GM23248 (cell line): ENCODE measurements around the gene SULT4A1. TPM values are rescaled to one million over a fixed set of nuclear protein-coding genes. Genes with fewer than 3 reads are reported as not detected.

Experiments
- DNase-seq: peaks from one replicate; pipeline ENCODE4 v3.0.0-alpha.2; 2015
- H2AFZ ChIP-seq: fragments of 200-600 bp; sonication (generic); 2 replicates; pipeline ENCODE4 v1.6.1; 2016; ENCODE audit warnings: antibody characterized with exemption
- H3F3A ChIP-seq: fragments of 200-600 bp; sonication (generic); 2 replicates; pipeline ENCODE4 v1.6.1; 2016; ENCODE audit warnings: mild to moderate bottlenecking, antibody characterized with exemption, mixed run types; ENCODE audit not compliant: insufficient read depth
- H3K27ac ChIP-seq: fragments of 200-600 bp; sonication (generic); 2 replicates; pipeline ENCODE4 v1.5.1; 2016; ENCODE audit warnings: mild to moderate bottlenecking
- H3K27me3 ChIP-seq: fragments of 200-600 bp; sonication (generic); replicated peaks from 2 replicates; pipeline ENCODE4 v1.6.1; 2016; ENCODE audit warnings: mild to moderate bottlenecking; ENCODE audit not compliant: insufficient read depth
- H3K36me3 ChIP-seq: fragments of 200-600 bp; sonication (generic); 2 replicates; pipeline ENCODE4 v1.6.1; 2016; ENCODE audit warnings: low read depth, mild to moderate bottlenecking
- H3K4me1 ChIP-seq: fragments of 200-600 bp; sonication (generic); 2 replicates; pipeline ENCODE4 v1.6.1; 2016; ENCODE audit warnings: mild to moderate bottlenecking; ENCODE audit not compliant: insufficient read depth
- H3K4me2 ChIP-seq: fragments of 200-600 bp; sonication (generic); one replicate; pipeline ENCODE4 v1.6.1; 2016; ENCODE audit warnings: mild to moderate bottlenecking; ENCODE audit not compliant: unreplicated experiment
- H3K4me3 ChIP-seq: fragments of 200-600 bp; sonication (generic); 2 replicates; pipeline ENCODE4 v1.5.1; 2016; ENCODE audit warnings: mild to moderate bottlenecking
- H3K79me2 ChIP-seq: fragments of 200-600 bp; sonication (generic); 2 replicates; pipeline ENCODE4 v1.6.1; 2016; ENCODE audit warnings: mild to moderate bottlenecking; ENCODE audit not compliant: insufficient read depth
- H3K9ac ChIP-seq: fragments of 200-600 bp; sonication (generic); 2 replicates; pipeline ENCODE4 v1.6.1; 2016; ENCODE audit warnings: mild to moderate bottlenecking
- H3K9me2 ChIP-seq: fragments of 200-600 bp; sonication (generic); 2 replicates; pipeline ENCODE4 v1.6.1; 2016; ENCODE audit warnings: mixed run types, mild to moderate bottlenecking, moderate library complexity; ENCODE audit not compliant: insufficient read depth
- H3K9me3 ChIP-seq: fragments of 200-600 bp; sonication (generic); one replicate; pipeline ENCODE4 v1.6.1; 2017; ENCODE audit warnings: low read depth
- H4K20me1 ChIP-seq: fragments of 200-600 bp; sonication (generic); 2 replicates; pipeline ENCODE4 v1.6.0; 2016; ENCODE audit not compliant: insufficient read depth
- EZH2 ChIP-seq: fragments of 200-600 bp; sonication (generic); IDR thresholded peaks from 2 replicates; pipeline ENCODE4 v1.6.1; 2018; ENCODE audit warnings: antibody characterized with exemption, mild to moderate bottlenecking; ENCODE audit not compliant: insufficient read depth, poor library complexity, severe bottlenecking
- EZH2phosphoT487 ChIP-seq: fragments of 200-600 bp; sonication (generic); IDR thresholded peaks from 2 replicates; pipeline ENCODE4 v1.6.1; 2018; ENCODE audit warnings: antibody characterized with exemption, moderate library complexity, mild to moderate bottlenecking, low read depth; ENCODE audit not compliant: insufficient read depth
- WGBS, 2 experiments: methylation state at CpG; one replicate each; pipeline ENCODE4 v1.1.6; 2015 to 2017; ENCODE audit warnings: low lambda C conversion rate in 2 of 2, low coverage in 1 of 2; ENCODE audit errors: missing lambda C conversion rate in 2 of 2; 5-methylcytosine and 5-hydroxymethylcytosine counted together
- in situ Hi-C: fragments of 300-500 bp; cut with MboI; formaldehyde crosslinking; loops from 2 replicates; pipeline ENCODE4 v1.15.0; 2020
- polyA plus RNA-seq: library from polyadenylated mRNA; unstranded; fragments of >200 nt; fragmentation: Nextera tagmentation; extraction: Ambion mirVana; gene quantifications from 2 replicates; pipeline ENCODE4 v1.2.1, GENCODE V29; 2016
- total RNA-seq: library from RNA; depleted of rRNA; stranded (reverse); fragments of >200 nt; shearing (Covaris generic); gene quantifications from 2 replicates; pipeline ENCODE4 v1.2.3, GENCODE V29; 2014

Gene SULT4A1
- total and polyA plus RNA-seq, 2 experiments from 2014 or later, result not detected

DNA sequence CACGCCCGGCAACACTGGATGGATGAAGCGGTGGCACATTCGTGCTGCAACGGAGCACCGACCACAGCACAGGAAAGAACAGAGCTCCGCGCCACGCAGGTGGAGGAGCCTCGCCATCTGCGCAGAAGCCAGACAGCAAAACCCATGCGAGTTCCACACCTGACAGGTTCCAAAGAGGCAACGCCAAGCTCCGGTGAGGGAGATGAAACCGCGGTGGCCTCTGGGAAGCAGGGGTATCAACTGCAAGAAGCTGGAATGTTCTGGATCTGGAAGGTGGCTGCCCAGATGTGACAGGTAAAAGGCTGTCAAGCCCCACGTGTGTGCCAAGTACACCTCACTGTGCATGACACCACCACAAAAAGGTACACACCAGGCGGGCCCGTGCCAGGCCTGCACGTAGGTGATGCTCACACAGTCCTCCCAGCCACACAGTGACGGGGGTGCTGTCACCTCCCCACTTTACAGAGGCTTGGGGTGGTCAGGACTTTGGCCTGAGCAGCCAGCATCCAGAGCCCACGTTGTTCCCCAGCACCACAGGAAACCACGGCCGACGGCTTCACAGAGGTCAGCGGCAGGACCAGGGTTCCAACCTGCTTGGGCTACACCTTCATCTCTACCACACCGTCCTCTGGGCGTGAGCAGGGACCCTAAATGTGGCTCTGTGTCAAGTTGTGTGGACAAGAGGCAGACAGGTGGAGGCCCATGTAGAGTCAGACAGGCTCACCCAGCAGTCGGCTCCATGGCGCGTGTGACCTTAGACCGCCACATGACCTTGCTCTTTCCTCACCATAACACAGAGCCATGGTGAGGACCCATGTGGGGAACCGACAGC, 30.5 kb downstream of the SULT4A1 start:
- H3K79me2 ChIP-seq, result no peaks in the 10 kb centered on the region
- H3K9me2 ChIP-seq, result no peaks in the 10 kb centered on the region
- DNase-seq, result no peak
- H3K9ac ChIP-seq, result no peak overlapping the region
- H3K36me3 ChIP-seq, result no peaks in the 10 kb centered on the region
- H3K4me2 ChIP-seq, result no peak overlapping the region
- TF ChIP-seq EZH2, result no peak
- TF ChIP-seq EZH2phosphoT487, result no peak
- in situ Hi-C loops, result no loop called here
- no peaks in the 10 kb centered on the region for H3K9me3 ChIP-seq
- 82 to 85% methylated on average over 31 to 33 of the region's 33 CpGs for WGBS, 2 experiments
- peaks cover 11% of the 10 kb centered on the region for H3K4me1 ChIP-seq
- no peaks in the 10 kb centered on the region for H3K27me3 ChIP-seq
- no peaks in the 10 kb centered on the region for H4K20me1 ChIP-seq
- H2AFZ ChIP-seq, result no peak overlapping the region
- H3F3A ChIP-seq, result peaks cover 10% of the 10 kb centered on the region
- H3K27ac ChIP-seq, result no peak overlapping the region
- no peak overlapping the region for H3K4me3 ChIP-seq

DNA sequence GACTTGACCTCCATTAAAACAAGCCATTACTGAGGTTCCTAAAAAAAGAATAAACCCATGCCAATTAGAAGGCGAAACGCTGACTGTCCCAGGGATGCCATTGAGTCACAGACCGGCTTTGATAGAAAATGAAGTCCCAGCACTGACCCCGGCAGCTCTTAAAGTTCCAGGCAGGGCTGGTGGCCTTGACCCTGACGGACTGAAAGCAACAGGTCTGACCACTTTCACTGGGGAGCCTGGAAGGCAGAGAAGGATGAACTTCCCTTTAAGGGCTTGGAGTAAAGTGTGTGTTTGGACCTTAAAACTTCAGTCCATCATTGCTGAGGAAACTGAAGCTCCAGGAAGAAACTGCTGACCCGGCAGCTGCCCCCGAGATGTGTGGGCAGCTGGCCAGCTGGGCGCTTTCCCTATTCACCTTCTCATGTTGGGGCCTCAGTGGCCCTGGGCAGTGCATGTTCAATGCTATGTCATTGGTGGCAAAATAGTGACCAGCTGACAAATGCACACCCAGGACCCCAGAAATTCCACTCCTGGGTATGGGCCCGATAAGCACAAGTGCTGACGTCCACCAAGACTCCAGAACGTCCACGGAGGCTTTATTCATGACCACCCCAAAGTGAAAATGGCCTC, 31.3 kb downstream of the SULT4A1 start:
- no peaks in the 10 kb centered on the region for H4K20me1 ChIP-seq
- H3K9me3 ChIP-seq, result no peaks in the 10 kb centered on the region
- H3K79me2 ChIP-seq, result no peaks in the 10 kb centered on the region
- no peaks in the 10 kb centered on the region for H3K9me2 ChIP-seq
- H3K27me3 ChIP-seq, result no peaks in the 10 kb centered on the region
- no peak overlapping the region for H3K27ac ChIP-seq
- no peak overlapping the region for H3K9ac ChIP-seq
- in situ Hi-C loops, result no loop called here
- no peak overlapping the region for H3K4me2 ChIP-seq
- H3K4me1 ChIP-seq, result peaks cover 14% of the 10 kb centered on the region
- H3K36me3 ChIP-seq, result no peaks in the 10 kb centered on the region
- no peak for TF ChIP-seq EZH2phosphoT487
- no peak for TF ChIP-seq EZH2
- WGBS, 2 experiments, result 68 to 69% methylated on average over 12 of the region's 12 CpGs
- no peak for DNase-seq
- H3K4me3 ChIP-seq, result no peak overlapping the region
- peaks cover 14% of the 10 kb centered on the region for H3F3A ChIP-seq
- H2AFZ ChIP-seq, result no peak overlapping the region

DNA sequence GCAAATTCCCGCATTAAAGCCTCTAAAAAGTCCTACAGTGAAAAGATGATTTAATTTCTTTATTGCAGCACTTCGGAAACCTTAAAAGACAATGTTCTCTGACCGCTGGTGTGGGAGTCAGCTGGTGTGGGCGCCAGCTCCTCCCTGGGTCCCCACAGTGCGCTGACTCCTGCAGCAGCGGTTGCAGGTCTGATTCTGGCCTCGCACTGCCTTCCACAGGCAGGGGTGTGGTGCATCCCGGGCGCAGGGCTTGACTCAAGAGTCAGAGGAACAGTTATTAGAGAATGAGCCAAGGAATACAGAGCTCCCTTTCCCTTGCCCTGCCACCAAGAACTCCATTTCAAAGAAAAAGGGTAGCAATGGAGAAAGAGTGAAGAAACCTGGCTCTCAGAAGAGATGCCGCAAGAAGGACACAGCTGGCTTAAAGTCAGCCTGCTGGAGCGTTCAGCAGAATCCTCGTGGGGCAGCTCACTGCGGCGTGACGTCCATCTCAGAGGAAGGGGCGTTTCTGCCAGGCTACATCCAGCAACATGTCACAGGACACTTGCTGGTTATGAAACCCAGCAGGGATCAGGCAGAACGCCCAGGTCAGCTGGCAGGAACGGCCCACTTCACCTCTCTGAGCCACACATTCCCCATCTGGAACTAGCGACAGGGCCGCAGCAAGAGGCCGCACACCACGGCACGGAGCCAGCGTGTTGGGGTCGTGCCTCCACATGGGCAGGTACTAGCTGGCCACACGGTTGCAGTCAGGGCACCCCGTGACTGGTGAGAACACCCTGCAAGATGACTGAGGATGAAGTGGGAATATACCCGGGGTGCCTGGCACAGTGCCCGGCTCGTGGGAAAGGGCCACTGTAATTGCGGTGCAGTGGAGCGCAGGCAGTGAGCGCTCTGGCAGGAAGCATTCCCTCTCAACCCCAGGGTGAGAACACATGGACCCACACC, 32.1 kb downstream of the SULT4A1 start:
- H3K9me3 ChIP-seq, result no peaks in the 10 kb centered on the region
- H3F3A ChIP-seq, result peaks cover 22% of the 10 kb centered on the region
- H3K4me1 ChIP-seq, result peaks cover 17% of the 10 kb centered on the region
- in situ Hi-C loops, result no loop called here
- DNase-seq, result peak; percentile 83
- no peaks in the 10 kb centered on the region for H3K9me2 ChIP-seq
- no peaks in the 10 kb centered on the region for H3K79me2 ChIP-seq
- 4 to 5% methylated on average over 33 of the region's 33 CpGs for WGBS, 2 experiments
- no peaks in the 10 kb centered on the region for H3K36me3 ChIP-seq
- peak overlapping the region; percentile 42 for H3K4me2 ChIP-seq
- H4K20me1 ChIP-seq, result no peaks in the 10 kb centered on the region
- H3K27me3 ChIP-seq, result no peaks in the 10 kb centered on the region
- TF ChIP-seq EZH2 (no peak), EZH2phosphoT487 (no peak)
- H2AFZ ChIP-seq, result 0 out of 2 replicates have a peak overlapping the region, but pooled peaks have one; percentile 10
- H3K27ac ChIP-seq, result 0 out of 2 replicates have a peak overlapping the region, but pooled peaks have one; percentile 27
- peak overlapping the region; percentile 13; the same call in 1 of the 2 replicates for H3K9ac ChIP-seq
- H3K4me3 ChIP-seq, result peak overlapping the region; percentile 16
